Esophagus muscularis mucosa (tissue), 4 donors: Measurements from ENCODE around the gene NUP188. TPM values are rescaled to one million over a fixed set of nuclear protein-coding genes. Genes with fewer than 3 reads are reported as not detected.
A peak's percentile ranks its signal among the peaks of the same experiment; 100 is the strongest.

Experiments
- DNase-seq: peaks from one replicate; pipeline ENCODE4 v3.0.0-alpha.2; 2017; ENCODE audit errors: extremely low spot score
- H3K27ac ChIP-seq, 4 donors: fragments of 200-600 bp; sonication (generic); replicated peaks in 1 of 4; 1 replicate in 3 of 4; 2 replicates in 1 of 4; pipeline ENCODE4 v1.5.1; 2016 to 2019; ENCODE audit warnings: mild to moderate bottlenecking in 1 of 4
- H3K27me3 ChIP-seq, 4 donors: fragments of 200-600 bp; sonication (generic); one replicate each; pipeline versions ENCODE4 v1.5.1 to v1.6.0; 2016 to 2019
- H3K36me3 ChIP-seq, 4 donors: fragments of 200-600 bp; sonication (generic); one replicate each; pipeline ENCODE4 v1.5.1; 2016 to 2019
- H3K4me1 ChIP-seq, 4 donors: fragments of 200-600 bp; sonication (generic); one replicate each; pipeline ENCODE4 v1.5.1; 2016 to 2019
- H3K4me3 ChIP-seq, 4 donors: fragments of 200-600 bp; sonication (generic); 1 replicate in 2 of 4; 2 replicates in 2 of 4; pipeline ENCODE4 v1.5.1; 2016 to 2019; ENCODE audit warnings: mild to moderate bottlenecking in 4 of 4, moderate library complexity in 1 of 4
- H3K9me3 ChIP-seq, 4 donors: fragments of 200-600 bp; sonication (generic); 1 replicate in 3 of 4; 2 replicates in 1 of 4; pipeline ENCODE4 v1.5.1; 2016 to 2019
- EP300 ChIP-seq: sonication (generic); formaldehyde crosslinking; IDR thresholded peaks from one replicate; pipeline ENCODE4 v1.6.1; 2017; ENCODE audit warnings: antibody characterized with exemption
- POLR2A ChIP-seq: fragments of 450-650 bp; IDR thresholded peaks from one replicate; pipeline ENCODE4 v1.6.1; 2017; ENCODE audit warnings: antibody characterized with exemption, moderate library complexity, mild to moderate bottlenecking, low read depth
- POLR2AphosphoS5 ChIP-seq, 2 donors: sonication (generic); formaldehyde crosslinking; IDR thresholded peaks; one replicate each; pipeline ENCODE4 v1.6.1; 2017; ENCODE audit warnings: antibody characterized with exemption in 2 of 2
- WGBS: methylation state at CpG from one replicate; pipeline ENCODE4 v1.1.5; 2018; 5-methylcytosine and 5-hydroxymethylcytosine counted together
- intact Hi-C: fragments of 100-400 bp; cut with DNase I; formaldehyde crosslinking; loops from one replicate; pipeline ENCODE4 v1.15.1; 2023
- total RNA-seq, 4 donors: library from RNA; depleted of rRNA; stranded (reverse); fragments of >200 nt; gene quantifications; one replicate each; pipeline versions ENCODE4 v1.1.0 to v1.2.1, GENCODE V29; 2016
- TF ChIP-seq, protein P1 (sequence below), 3 experiments: fragments of 200-600 bp in 2 of 3; fragments of 450-650 bp in 1 of 3; sonication (generic) in 2 of 3; IDR thresholded peaks; one replicate each; pipeline ENCODE4 v1.5.1; 2017 to 2019; ENCODE audit warnings: antibody characterized with exemption in 3 of 3, mild to moderate bottlenecking in 2 of 3, moderate library complexity in 1 of 3

The NUP188 gene
- total RNA-seq, 4 donors from 2014 or later: 22.9 to 34.0 (median 29.4) TPM

DNA sequence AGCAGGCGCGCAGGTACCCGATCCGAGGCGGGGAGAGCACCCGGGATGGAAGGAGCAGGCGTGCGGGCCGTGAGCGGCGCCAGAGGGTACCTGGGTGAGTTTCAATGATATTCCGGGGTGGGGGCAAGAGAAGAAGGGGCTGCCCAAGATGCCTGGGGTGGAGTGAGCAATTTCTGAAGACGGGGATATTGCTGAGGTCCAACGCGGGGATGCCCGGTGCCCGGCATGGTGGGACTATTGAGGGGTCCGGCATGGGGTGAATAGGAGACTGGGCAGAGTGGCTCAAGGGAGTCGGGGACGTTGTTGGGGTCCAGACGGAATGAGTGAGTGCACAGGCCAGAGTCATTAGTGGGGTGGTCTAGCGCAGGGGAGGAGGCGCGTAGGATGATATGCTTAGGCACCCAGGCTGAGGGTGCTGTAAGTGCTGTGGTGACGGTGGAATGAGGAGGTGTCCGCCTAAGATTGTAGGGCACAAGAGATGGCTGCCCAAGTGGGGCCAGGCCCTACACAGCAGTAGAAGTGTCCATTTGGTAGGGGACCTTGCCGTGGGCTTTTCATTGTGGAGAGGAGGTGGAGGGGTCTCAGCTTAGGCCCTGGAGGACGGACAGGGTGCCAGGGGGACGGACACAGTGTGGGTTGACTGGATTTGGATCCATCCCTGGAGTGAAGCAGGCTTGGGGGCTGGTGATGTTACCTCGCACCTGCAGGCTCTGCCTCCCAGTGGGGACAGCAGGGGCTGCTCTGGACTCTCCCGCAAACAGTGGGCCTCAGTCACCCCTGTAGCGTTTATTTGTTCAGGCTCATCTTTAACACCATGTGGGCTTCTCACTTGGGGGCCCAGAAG lies 89.6 kb downstream of the NUP188 start:
- peaks cover 3 to 19% (median 18%) of the 10 kb centered on the region in 4 donors for H3K36me3 ChIP-seq
- no peaks in the 10 kb centered on the region for H3K9me3 ChIP-seq
- peaks cover 22 to 48% (median 33%) of the 10 kb centered on the region in 4 donors for H3K4me1 ChIP-seq
- intact Hi-C loops: loop anchor here (5.0 kb wide), 1 partner anchor 40 kb away; no protein-coding TSS in a partner anchor
- no peaks in the 10 kb centered on the region for H3K27me3 ChIP-seq
- H3K27ac ChIP-seq: peak overlapping the region; percentile 82 to 91 (median 88)
- TF ChIP-seq, protein P1, sequence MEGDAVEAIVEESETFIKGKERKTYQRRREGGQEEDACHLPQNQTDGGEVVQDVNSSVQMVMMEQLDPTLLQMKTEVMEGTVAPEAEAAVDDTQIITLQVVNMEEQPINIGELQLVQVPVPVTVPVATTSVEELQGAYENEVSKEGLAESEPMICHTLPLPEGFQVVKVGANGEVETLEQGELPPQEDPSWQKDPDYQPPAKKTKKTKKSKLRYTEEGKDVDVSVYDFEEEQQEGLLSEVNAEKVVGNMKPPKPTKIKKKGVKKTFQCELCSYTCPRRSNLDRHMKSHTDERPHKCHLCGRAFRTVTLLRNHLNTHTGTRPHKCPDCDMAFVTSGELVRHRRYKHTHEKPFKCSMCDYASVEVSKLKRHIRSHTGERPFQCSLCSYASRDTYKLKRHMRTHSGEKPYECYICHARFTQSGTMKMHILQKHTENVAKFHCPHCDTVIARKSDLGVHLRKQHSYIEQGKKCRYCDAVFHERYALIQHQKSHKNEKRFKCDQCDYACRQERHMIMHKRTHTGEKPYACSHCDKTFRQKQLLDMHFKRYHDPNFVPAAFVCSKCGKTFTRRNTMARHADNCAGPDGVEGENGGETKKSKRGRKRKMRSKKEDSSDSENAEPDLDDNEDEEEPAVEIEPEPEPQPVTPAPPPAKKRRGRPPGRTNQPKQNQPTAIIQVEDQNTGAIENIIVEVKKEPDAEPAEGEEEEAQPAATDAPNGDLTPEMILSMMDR (IDR thresholded peaks at IDR 0.05): no peak
- no peak for TF ChIP-seq POLR2AphosphoS5 (IDR thresholded peaks at IDR 0.05)
- no peak for TF ChIP-seq EP300
- no peak for TF ChIP-seq POLR2A
- no peak for DNase-seq
- H3K4me3 ChIP-seq: peak overlapping the region; percentile 79 to 99 (median 88)
- WGBS: 6% methylated on average over 24 of the region's 32 CpGs

GRCh38 chr9:129037767-129038098 lies 90.2 kb downstream of the NUP188 start:
- TF ChIP-seq EP300: no peak
- TF ChIP-seq POLR2AphosphoS5 (IDR thresholded peaks at IDR 0.05): peak; percentile 9 to 11
- TF ChIP-seq, protein P1 (IDR thresholded peaks at IDR 0.05): no peak
- Histone ChIP-seq H3K27ac (peak overlapping the region; percentile 82 to 91 (median 88)), H3K27me3 (no peaks in the 10 kb centered on the region), H3K36me3 (peaks cover 8 to 25% (median 24%) of the 10 kb centered on the region in 4 donors), H3K4me1 (peaks cover 22 to 48% (median 33%) of the 10 kb centered on the region in 4 donors), H3K4me3 (peak overlapping the region; percentile 79 to 99 (median 88)), H3K9me3 (no peaks in the 10 kb centered on the region)
- WGBS: 12% methylated on average over 3 of the region's 6 CpGs
- no peak for DNase-seq
- intact Hi-C loops: loop anchor here (5.0 kb wide), 1 partner anchor 40 kb away; no protein-coding TSS in a partner anchor

- Histone ChIP-seq H3K4me1 (peaks cover 22 to 48% (median 33%) of the 10 kb centered on the region in 4 donors), H3K27me3 (no peaks in the 10 kb centered on the region), H3K27ac (peak overlapping the region; percentile 82 to 91 (median 88)), H3K9me3 (no peaks in the 10 kb centered on the region), H3K36me3 (peaks cover 10 to 30% (median 29%) of the 10 kb centered on the region in 4 donors), H3K4me3 (peak overlapping the region; percentile 79 to 99 (median 88))
- no peak for DNase-seq
- intact Hi-C loops: loop anchor here (5.0 kb wide), 1 partner anchor 39 kb away; no protein-coding TSS in a partner anchor
- 72% methylated on average over 8 of the region's 8 CpGs for WGBS
- TF ChIP-seq POLR2AphosphoS5 (IDR thresholded peaks at IDR 0.05) (no peak), EP300 (no peak), POLR2A (no peak)
- TF ChIP-seq, protein P1 (IDR thresholded peaks at IDR 0.05): no peak
Measured at GRCh38 chr9:129038109-129038852, 90.8 kb downstream of the NUP188 start.

DNA sequence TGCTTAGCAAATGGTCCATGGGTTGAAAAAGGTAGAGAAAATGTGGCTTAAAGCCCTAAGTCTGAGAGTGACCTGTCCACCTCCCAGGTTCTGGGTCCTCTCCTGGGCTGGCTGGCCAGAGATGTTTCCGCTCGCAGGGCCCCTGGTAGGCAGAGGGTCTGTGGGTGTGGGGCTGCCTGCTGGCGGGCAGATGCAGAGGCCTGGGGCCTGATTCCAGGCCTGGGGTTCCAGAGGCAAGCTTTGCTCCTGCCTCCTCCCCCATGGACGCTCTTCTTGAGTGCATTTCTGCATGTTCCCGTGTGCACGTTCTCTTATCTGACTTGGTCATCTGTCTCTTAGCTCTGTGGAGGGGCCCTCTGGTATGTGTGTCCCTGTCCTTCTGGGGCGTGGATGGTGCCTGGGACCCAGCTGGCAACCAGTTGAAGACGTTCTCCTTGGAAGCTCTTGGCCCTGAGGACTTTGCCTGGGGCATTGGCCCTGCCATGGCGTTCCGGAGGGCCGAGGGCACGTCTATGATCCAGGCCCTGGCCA lies 92.7 kb downstream of the NUP188 start:
- Histone ChIP-seq H3K27me3 (no peaks in the 10 kb centered on the region), H3K36me3 (peaks cover 25 to 49% (median 47%) of the 10 kb centered on the region in 4 donors), H3K27ac (no peak overlapping the region), H3K4me3 (no peak overlapping the region), H3K9me3 (no peaks in the 10 kb centered on the region), H3K4me1 (peaks cover 22 to 48% (median 33%) of the 10 kb centered on the region in 4 donors)
- TF ChIP-seq POLR2AphosphoS5 (IDR thresholded peaks at IDR 0.05) (no peak), EP300 (no peak), POLR2A (no peak)
- TF ChIP-seq, protein P1 (IDR thresholded peaks at IDR 0.05): no peak
- intact Hi-C loops: no loop called here
- WGBS: 90% methylated on average over 7 of the region's 12 CpGs
- DNase-seq: no peak
